ENCODE results near the gene WASF1. TPM values are rescaled to one million over a fixed set of nuclear protein-coding genes. Genes with fewer than 3 reads are reported as not detected.

Gene WASF1
- total RNA-seq, 1 experiment from 2014 or later: 15.3 TPM

Other genes with a start within 250 kb of the WASF1 start
- 0.14 and 0.63 TPM in 2 replicates for gene GPR6, start 201.4 kb downstream of the WASF1 start, total RNA-seq (2014; rRNA removed; shearing (Covaris generic))
- 23.1 and 32.6 TPM in 2 replicates for gene CDC40, start 757 bp upstream of the WASF1 start, total RNA-seq (2014; rRNA removed; shearing (Covaris generic))
- 0.41 and 0.69 TPM in 2 replicates for gene METTL24, start 178.7 kb upstream of the WASF1 start, total RNA-seq (2014; rRNA removed; shearing (Covaris generic))
- not detected in 2 replicates for gene DDO, start 235.9 kb upstream of the WASF1 start, total RNA-seq (2014; rRNA removed; shearing (Covaris generic))